NK-92 (cell line): ENCODE measurements around the gene CSDE1.

Source experiments
- DNase-seq: peaks from one replicate; lab custom pipeline; 2025; ENCODE audit not compliant: unreplicated experiment; lab: John Stamatoyannopoulos, UW

CSDE1 gene

DNA sequence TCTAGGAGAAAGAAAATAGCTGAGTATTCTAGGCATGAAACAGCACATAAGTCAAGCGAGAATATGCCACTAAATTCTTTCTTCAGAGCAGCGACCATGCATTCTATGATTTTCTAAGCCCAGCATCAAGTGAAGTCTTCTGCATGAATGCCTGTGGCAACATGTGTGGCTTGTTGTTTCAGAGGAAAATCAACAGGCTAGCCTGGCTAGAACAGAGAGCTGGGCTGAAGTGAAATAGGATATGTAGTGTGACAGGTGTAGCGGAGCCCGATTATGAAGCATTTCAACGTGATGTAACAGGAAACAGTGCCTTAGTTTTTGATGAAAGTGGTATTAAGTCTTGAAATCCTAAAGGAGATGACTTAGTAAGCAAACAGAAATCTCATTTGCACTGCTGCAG lies 7.0 kb downstream of the CSDE1 start:
- DNase-seq, result no peak

DNA sequence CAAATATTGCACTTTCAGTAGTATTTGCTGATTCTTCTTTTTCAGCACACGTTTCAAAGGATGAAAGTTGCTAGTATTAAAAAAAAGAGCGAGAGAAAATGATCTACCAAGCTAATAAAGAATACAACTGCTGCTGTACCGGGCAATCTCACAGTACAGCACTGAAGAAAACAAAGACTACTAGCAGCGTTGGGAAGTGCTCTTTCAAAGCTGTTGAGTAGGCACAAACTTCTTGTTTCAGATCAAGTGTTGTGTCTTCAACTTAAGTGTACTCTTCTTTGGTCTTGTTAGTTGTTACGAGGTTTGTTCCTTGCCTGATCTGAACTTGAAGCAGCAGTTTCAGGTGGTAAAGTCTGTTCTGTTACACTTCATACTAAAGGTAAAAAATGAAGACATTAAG lies 7.9 kb downstream of the CSDE1 start:
- no peak for DNase-seq

DNA sequence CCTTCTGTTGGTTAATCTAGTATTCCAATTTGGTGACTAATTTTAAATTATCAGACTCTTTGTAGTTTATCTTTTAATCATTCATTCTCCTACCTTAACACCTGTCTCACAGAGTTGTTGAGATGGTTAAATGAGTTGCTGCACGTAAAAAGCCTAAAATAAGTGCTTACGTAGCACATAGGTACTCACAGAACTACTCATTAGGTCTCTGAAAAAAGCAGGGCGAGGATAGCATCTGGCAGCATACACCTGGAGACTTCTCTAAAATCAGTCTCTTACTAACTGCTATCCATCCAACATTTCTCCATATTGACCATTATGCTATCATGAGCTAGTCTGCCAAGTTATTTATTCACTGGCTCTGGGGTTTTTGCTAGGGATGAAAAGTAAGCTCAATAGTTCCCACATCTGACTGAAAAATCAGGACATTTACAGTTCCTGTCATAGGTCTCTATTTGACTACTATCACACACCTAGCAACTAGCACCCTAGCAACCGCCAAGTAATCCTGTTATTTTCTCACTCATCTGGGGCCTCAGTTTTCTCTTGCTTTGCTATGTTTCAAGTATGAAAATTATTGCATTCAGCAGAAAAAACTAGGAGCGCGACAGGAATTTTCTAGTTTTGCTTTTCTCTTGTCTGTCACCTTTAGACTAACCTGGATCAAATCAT lies 11.2 kb downstream of the CSDE1 start:
- DNase-seq, result no peak

DNA sequence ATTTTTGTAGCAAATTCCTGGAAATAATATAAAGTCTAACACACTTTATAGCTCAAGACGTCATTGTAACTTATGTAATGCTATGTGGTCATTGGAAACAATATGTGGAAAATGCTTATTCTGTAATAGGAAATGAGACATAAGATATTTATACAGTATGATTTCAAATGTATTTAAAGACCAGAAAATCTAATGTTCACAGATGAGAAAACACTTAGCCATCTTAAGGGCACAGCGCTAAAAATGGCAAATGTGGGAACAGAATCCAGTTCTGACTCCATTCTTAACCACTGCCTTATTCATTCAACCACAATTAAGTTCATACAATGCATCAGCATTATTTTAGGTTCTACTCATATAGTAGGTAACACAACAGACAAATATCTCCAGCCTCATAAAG lies 12.5 kb downstream of the CSDE1 start:
- no peak for DNase-seq

DNA sequence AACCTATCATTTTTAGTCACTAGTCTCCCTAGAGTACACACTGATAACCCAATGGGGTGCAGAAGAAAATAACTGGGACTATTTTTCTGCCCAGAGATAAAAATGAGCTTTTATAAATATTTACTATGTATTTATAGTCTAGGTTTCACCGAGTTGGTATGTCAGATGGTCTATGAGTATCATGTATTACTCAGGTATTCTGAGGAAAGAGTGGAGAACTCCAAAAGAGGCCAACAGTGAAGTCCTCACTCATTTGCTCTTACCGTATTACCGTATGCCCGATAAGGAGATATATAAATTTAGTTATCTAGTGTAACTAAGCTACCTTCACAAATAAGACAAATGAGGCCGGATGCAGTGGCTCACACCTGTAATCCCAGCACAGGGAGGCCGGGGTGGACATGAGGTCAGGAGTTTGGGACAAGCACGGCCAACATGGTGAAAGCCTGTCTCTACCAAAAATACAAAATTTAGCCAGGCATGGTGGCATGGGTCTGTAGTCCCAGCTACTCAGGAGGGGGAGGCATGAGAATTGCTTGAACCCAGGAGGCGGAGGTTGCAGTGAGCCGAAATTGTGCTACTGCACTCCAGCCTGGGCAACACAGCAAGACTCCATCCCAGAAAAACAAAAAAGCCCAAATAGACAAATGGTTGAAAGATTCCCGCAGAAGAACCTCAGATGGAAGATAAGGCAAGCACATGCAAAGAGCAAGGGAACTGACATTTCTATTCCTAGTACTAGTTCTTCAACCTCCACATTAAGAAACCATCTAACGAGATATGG lies 15.6 kb downstream of the CSDE1 start:
- DNase-seq, result no peak

DNA sequence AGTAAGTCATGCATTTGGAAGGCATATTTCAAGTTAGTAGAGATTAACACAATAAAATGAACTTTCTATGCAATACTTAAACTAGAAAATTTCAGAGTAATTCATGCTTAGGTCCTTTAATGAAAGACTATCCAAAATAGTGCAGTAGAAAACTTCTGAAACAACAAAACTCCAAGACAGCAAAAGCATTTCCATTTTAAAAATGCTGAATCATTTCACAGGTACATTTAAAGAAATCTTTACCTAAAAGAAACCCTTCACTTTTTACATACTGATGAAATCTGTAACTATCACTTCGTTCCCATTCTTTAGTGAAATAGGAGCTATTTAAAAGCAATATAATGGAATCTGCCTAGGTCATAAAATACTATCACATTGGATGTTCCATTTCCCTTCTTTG lies 17.5 kb downstream of the CSDE1 start:
- no peak for DNase-seq

DNA sequence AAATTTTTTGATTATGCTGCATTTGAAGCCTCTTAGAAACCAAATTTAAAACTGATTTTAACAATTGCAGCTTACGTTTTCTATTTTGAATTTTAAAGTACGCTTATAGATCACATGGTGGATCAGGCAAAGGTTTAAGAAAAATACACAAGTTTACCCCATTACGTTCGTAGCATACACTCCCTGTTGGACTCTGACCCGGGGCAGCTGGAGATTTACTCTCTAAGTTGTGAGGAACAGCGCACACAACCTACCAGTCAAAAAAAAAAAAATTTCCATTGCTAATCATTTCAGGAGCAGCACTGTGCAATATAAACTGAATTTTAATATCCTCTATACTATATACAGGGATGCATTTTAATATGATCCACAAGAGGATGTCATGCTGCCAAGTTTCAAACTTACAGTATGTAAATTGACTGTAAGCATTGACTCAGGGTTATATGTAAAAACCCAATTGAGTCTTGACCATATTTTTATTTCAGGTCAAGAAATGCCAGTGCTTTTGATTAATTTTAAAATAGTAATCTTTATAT lies 20.4 kb downstream of the CSDE1 start:
- DNase-seq, result no peak

DNA sequence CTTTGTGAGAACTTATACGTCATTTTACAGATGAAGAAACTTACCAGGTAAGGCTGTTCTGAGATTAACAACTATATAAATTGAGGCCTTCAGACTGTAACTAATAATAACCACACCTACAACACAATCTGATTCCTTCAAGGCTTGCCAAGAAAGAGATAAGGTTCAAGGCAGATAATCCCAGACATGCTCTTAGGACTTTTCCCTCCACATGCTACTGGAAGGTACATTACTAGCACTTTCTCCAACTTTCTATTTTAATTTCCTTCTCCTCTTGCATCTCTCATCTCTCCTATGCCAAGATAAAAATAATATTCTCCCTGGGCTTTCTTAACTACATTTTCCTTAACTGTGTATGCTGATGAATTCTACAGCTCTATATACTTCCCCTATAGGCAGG lies 22.3 kb downstream of the CSDE1 start:
- no peak for DNase-seq

DNA sequence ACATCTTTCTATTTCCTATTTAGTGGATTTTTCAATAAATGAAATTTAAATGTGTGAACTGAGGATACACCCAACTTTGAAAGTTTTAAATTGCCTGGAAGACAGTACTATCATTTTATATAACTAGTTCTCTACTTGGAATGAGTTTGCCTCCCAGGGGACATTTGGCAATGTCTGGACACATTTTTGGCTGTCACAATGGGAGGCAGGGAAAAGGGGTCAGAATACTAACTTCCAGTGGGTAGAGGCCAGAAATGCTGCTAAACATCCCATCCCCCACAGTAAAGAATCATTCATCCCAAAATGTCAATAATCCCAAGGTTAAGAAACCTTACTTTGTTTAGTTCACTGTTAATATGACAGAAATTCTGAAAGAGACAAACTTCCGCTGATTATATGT lies 28.0 kb downstream of the CSDE1 start:
- DNase-seq, result no peak

DNA sequence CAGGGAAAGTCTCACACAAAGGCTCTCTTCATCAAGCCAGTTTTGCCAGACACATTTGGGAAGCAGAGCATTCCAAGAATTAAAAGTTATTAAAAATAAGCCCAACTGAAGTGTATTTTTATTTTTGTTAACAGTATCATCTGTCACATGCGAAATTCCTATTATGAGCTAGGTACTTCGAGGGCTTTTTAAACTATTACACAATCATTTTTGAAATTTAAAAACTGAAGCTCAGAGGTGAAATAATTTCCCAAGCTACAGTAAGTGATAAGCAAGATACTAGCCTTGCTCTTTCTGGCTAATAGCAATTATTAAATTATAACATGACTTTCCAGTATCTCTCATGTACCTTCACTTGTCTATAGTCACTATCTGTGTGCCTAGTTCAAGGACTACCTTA lies 29.2 kb downstream of the CSDE1 start:
- DNase-seq, result no peak

DNA sequence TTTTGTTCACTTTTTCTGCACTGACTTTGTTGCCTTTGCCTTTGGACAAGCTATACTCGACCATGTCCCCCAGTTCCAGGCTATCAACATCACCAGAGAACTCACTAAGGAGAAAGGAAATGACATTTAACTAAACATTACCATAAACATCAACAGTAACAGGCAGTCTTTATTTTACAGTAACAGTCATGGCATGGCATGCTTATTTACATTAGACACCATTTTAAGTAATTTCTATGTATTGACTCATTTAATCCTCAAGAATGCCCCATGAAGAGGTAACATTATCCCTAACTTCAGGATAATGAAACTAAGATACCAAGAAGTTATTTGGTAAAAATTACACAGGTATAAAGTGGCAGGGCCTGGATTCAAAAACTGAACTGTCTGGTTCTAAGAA lies 32.6 kb downstream of the CSDE1 start:
- no peak for DNase-seq

DNA sequence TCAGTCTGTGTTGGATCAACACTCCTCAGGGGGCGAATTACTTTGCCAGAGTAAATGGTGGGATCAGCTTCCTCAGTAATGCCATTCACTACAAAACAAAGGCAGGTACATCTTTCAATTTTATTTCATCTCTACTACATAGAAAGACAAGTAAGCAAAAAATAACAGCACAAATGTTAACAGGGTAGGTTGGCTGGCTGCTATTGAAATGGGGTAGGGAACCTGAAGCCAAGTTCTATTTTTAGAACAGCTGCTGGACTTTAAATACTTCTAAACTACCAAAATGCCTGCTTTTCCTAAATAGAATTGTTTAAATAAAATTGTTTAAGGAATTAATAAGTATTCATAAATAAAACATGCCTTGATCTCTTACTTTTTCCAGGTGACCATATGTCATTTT lies 33.9 kb downstream of the CSDE1 start:
- DNase-seq, result no peak

DNA sequence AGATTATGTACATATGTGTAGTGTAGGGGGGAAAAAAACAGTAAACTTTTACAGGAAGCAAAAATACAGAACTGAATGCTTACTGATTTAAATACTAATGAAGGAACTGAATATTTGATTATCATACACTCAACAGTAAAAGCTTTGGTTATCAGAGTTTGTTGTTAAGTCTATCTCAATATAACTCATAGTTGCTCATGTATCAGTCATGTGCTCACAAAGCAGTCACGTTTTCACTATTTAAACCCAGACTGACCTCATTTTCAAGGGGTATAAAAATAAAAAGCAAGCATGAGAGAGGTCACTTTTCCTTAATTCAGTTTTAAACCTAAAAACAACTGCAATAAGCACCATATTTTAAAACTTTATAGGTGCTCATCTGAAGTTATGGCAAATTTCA lies 34.3 kb downstream of the CSDE1 start:
- no peak for DNase-seq

DNA sequence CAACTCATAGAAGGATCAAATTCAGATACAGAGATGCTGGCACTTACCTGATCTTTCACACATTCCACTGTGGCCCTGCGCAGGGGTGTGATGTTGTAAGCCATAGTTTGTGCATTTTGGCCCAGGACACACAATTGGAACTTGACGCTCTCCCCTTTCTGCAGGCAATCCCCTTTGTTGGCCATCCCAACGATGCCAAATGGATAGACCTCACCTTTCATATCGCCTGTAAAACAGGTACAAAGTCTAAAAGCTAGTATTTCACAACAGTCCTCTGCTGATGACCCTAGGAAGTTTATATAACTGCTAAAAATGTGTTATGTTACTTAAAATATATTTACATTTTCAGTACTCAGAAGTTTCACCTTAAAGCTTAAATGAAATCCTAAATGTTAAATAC lies 37.3 kb downstream of the CSDE1 start:
- no peak for DNase-seq

DNA sequence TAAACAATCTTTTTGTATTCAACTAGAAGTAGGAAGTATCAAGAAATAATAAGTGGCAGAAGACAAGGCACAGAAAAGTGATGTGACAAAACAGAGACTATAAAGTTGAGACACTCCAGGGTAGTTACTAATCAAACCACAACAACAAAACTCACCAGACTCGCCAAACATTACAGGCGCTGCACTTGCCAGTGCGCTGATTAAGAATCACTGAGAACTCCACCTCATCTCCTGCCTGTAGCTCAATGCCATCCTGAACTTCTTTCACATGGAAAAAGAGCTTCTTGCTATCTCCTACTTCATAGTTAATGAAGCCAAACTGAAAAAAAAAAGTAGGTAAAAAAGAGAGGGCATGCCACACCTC lies 38.4 kb downstream of the CSDE1 start:
- DNase-seq, result no peak

DNA sequence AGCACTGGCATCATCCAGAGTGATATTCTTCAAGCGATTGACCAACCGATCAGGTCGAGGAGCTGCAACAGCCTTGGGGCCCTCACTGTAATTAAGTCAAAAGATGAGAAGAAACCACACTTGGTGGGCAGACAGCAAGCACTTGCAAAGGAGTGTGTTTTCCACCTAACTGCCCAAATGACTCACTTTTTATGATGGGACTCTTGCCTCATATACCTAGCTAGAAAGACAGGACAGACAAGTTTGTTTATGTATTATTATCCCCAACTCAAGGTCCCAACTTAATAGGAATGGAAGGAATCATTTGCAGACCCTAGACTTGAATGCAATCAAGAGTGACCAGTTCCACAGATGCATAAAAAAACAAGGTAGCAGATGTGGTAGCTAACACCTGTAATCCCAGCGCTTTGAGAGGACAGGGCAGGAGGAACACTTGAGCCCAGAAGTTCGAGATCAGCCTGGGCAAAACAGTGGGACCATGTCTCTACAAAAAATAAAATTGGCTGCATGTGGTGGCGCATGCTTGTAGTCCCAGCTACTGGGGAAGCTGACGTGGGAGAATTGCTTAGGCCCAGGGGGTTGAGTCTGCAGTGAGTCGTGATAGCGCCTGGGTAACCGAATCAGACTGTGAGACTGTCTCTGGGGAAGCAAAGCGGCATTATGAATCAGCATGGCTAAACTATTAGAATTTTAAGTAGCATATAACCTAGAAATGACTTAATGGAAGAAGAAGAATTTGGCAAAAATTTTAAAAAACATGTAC lies 38.9 kb downstream of the CSDE1 start:
- DNase-seq, result no peak

DNA sequence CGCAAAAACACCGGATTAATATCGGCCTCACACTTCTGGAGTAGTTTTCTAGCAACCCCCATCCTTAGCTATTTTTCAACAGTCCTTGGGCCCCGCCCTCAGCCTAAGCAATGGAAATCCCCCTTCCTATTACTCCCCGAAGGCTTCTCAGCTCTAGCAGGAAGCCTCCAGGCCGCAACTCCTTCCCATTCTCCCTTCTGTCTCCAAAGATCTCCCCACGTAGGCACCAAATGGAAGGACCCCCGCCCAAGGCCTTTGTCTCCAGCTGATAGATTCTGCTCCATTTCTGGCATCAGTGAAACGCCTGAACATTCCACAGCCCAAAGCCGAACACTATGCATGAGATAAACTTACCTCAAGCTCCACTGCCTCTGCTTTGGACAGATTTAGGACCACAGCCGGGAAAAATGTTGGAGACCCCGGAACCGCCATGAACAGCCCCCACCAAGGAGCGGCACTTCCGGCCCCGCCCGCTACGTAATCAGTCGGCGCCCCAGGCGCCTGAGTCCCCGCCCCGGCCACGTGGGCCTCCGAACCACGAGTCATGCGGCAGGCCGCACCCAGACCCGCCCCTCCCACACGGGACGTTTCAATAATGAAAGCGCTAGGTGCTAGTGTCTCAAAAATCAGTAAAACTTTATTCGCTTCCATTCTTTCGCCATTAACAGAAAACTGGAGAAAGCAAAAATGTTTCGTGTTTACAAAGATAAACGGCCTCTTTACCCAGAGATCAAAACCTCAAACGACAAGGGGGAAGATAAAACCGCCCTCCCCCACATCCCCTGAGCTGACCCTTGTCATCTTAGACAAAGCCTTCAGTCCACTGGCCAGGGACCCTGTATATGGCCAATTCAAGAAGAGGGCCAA lies 41.2 kb downstream of the CSDE1 start, which contains the start of gene NRAS:
Gene NRAS (minus strand): TSS at position 468 of the 867 bp plus-strand sequence. CDS start 611 bp downstream, outside the sequence.
- peak; percentile 66 for DNase-seq

DNA sequence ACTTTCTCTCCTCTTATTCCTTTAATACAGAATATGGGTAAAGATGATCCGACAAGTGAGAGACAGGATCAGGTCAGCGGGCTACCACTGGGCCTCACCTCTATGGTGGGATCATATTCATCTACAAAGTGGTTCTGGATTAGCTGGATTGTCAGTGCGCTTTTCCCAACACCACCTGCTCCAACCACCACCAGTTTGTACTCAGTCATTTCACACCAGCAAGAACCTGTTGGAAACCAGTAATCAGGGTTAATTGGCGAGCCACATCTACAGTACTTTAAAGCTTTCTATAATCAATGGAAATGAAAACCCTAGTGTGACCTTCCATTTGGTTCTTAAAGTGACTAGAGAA lies 41.9 kb downstream of the CSDE1 start:
- no peak for DNase-seq

DNA sequence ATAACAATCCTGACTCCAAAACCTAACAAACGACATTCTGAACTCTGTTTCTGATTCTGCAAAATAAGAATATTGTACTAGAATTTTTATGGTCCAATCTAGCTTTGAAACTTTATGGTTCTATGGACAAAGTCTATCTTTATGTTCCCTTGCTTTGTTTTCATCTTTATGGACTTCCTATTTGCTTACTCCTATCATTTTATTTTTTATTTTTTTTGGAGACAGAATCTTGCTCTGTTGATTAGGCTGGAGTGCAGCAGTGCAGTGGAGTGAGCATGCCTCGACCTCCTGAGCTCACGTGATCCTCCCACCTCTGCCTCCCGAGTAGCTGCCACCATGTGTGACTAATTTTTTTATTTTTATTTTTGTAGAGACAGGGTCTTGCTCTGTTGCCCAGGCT lies 44.8 kb downstream of the CSDE1 start:
- no peak for DNase-seq

DNA sequence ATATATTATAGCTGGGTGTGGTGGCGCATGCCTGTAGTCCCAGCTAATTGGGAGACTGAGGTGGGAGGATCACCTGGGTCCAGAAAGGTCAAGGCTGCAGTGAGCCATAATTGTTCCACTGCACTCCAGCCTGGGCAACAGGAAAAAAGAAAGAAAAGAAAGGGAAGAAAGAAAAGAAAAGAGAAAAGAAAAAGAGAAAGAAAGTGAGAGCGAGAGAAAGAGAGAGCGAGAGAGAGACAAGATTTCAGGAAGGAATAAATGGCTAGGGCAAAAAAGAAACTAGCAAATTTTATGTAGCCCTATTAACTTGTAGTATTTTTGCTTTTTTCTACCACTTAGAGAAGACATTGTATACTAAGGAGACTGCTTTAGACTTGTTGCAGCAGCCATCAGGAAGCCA lies 47.4 kb downstream of the CSDE1 start:
- no peak for DNase-seq

DNA sequence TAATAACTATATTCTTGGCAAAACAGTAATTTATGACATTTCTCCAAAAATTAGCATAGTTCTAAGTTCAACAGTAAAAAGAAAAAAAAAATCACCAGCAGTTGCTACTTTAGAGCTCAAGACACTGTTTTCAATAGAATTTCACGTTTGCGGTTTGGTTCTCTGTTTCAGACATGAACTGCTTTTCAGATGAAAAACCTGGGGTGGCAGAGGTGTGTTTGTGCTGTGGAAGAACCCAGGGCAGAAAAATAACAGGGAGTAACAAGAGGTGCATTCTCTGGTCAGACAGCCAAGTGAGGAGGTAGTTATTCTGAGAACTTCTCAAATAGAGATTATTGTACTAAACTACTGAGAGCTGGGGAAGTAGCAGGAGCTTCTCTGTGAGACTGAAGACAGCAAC lies 50.2 kb downstream of the CSDE1 start:
- DNase-seq, result no peak
